Measurements from ENCODE around the gene MAP2K3. TPM values are rescaled to one million over a fixed set of nuclear protein-coding genes. Genes with fewer than 3 reads are reported as not detected.

Gene MAP2K3
- total RNA-seq, 4 donors from 2014 or later = 3.3 to 37.0 (median 12.5) TPM

DNA sequence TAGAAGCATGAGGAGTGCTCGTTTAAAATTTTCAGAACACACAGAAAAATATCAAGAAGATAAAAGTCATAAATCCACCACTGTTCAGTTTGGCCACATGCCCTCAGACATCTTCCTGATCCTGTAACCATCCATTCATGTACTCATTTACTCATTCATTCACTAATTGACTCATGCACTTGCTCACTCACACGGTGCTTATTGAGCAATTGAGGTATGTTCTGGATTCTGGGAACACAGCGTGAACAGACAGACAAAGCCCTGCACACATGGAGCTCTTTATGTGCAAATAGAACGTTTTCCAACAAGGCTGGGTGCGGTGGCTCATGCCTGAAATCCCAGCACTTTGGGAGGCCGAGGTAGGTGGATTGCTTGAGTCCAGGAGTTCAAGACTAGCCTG lies 21.1 kb upstream of the MAP2K3 start:
- no peak for TF ChIP-seq POLR2A (IDR thresholded peaks at IDR 0.05)
- TF ChIP-seq, protein P1, sequence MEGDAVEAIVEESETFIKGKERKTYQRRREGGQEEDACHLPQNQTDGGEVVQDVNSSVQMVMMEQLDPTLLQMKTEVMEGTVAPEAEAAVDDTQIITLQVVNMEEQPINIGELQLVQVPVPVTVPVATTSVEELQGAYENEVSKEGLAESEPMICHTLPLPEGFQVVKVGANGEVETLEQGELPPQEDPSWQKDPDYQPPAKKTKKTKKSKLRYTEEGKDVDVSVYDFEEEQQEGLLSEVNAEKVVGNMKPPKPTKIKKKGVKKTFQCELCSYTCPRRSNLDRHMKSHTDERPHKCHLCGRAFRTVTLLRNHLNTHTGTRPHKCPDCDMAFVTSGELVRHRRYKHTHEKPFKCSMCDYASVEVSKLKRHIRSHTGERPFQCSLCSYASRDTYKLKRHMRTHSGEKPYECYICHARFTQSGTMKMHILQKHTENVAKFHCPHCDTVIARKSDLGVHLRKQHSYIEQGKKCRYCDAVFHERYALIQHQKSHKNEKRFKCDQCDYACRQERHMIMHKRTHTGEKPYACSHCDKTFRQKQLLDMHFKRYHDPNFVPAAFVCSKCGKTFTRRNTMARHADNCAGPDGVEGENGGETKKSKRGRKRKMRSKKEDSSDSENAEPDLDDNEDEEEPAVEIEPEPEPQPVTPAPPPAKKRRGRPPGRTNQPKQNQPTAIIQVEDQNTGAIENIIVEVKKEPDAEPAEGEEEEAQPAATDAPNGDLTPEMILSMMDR (IDR thresholded peaks at IDR 0.05) = no peak
- Histone ChIP-seq H3K27me3 (no peaks in the 10 kb centered on the region), H3K27ac (no peak overlapping the region), H3K4me1 (no peaks in the 10 kb centered on the region), H3K4me3 (no peak overlapping the region), H3K9me3 (no peaks in the 10 kb centered on the region), H3K36me3 (no peaks in the 10 kb centered on the region)
- no peak for DNase-seq
- intact Hi-C loops (cut with DNase I; ENCODE audit: low total_unique reads) = no loop called here

DNA sequence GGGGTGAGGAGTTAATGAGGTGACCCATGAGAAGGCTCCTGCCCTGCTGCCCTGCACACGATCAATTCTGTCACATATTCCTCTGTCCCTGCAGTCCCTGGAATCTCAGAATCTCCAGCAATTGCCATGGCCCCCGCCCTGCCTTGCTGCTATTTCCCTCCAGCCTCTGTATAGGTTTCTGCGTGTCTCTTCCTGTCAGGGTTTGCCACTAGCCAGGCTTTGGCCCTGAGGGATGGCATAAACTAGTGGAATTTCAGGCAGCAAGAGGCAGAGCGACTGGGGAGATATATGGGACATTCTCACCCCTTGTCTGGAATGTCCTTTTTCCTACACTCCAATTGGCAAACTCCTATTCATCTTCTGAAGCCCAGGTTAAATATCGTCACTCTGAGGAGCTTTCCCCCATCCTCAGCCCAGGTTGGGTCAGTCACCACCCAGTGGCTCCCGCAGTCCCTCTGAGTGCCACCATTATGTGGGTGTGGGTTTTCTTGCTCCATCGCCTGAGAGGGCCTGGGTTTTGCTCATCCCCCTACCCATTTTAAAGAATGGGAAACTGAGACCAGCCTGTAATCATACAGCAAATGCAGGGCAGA lies 15.8 kb upstream of the MAP2K3 start:
- no peak overlapping the region for H3K4me3 ChIP-seq
- H3K27me3 ChIP-seq = no peaks in the 10 kb centered on the region
- H3K36me3 ChIP-seq = no peaks in the 10 kb centered on the region
- no peaks in the 10 kb centered on the region for H3K9me3 ChIP-seq
- DNase-seq = no peak
- H3K27ac ChIP-seq = no peak overlapping the region
- no peaks in the 10 kb centered on the region for H3K4me1 ChIP-seq
- TF ChIP-seq, protein P1 (IDR thresholded peaks at IDR 0.05) = no peak
- no peak for TF ChIP-seq POLR2A (IDR thresholded peaks at IDR 0.05)
- intact Hi-C loops (cut with DNase I; ENCODE audit: low total_unique reads) = no loop called here

DNA sequence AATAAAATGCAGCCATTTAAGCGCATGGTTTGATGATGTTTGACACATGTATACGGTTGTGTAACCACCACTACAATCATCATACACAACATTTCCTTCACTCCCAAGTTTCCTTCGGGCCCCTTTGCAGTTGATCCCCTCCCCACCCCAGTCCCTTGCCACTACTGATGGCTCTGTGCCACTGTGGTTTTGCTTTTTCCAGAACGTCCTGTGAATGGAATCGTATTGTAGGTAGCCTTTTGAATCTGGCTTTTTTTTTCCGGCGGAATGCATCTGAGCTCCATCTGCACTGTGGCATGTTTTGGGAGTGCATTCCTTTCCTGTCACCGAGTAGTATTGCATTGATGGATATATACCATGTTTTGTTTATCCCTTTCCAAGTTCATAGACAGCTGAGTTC lies 15.1 kb upstream of the MAP2K3 start:
- no peak for DNase-seq
- Histone ChIP-seq H3K4me1 (no peaks in the 10 kb centered on the region), H3K4me3 (no peak overlapping the region), H3K36me3 (no peaks in the 10 kb centered on the region), H3K27ac (no peak overlapping the region), H3K9me3 (no peaks in the 10 kb centered on the region), H3K27me3 (no peaks in the 10 kb centered on the region)
- intact Hi-C loops (cut with DNase I; ENCODE audit: low total_unique reads) = no loop called here
- TF ChIP-seq POLR2A (IDR thresholded peaks at IDR 0.05) = no peak
- TF ChIP-seq, protein P1 (IDR thresholded peaks at IDR 0.05) = no peak

DNA sequence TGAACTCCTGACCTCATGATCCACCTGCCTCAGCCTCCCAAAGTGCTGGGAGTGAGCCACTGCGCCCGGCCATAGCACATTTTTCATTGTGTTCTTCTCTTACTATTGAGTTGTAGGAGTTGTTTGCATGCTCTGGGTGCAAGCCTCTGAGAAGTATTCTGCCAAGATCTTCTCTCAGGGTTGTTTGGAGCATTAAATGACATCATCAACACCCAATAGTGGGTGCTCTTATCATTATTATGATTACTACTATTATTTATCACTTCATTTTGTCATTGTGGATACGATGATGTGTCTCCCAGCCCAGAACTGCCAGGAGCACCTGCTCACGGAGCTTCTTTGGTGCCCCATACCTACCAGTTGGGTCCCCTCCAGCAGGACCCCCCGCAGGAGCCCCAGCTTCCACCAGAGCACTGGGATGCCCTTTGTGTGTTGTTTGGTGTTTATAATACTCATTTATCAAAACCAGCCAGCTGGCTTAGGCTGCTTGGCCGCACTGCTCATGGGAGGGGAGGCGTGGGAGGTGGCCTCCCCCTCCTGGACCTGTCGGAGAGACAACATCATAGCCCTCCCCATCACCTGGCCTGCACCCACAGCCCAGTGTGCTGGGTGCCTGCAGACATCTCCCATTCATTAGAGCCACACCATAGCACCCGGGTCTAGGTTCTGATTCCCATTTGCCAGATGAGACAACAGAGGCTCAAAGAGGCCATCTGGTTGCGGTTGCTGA lies 12.9 kb upstream of the MAP2K3 start:
- TF ChIP-seq, protein P1 (IDR thresholded peaks at IDR 0.05) = no peak
- no peak for TF ChIP-seq POLR2A (IDR thresholded peaks at IDR 0.05)
- H3K27me3 ChIP-seq = no peaks in the 10 kb centered on the region
- intact Hi-C loops (cut with DNase I; ENCODE audit: low total_unique reads) = loop anchor here (10.0 kb wide), 1 partner anchor 147 kb away; the partner anchor contains the start of gene DHRS7B
- H3K4me1 ChIP-seq = peaks cover 0 to 7% of the 10 kb centered on the region in 2 donors
- no peaks in the 10 kb centered on the region for H3K36me3 ChIP-seq
- DNase-seq = no peak
- no peaks in the 10 kb centered on the region for H3K9me3 ChIP-seq
- no peak overlapping the region for H3K4me3 ChIP-seq
- no peak overlapping the region for H3K27ac ChIP-seq

DNA sequence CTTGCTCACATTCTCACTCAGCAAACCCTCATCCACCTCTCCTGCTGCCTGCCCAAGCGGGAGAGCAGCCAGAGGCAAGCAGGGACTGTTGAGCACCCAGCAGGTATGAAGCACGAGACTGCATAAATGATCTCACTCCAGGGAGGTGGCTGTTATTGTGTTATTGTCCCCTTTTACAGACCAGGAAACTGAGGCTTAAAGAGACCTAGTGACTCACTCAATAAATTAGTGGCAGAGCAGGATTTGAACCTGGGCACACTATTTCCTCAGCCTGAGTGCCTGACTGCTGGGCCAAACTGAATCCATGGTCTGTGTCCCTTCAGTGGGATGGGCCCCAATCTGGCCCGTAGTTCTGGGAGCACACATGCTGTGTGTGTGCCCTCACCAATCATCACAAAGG lies 12.3 kb upstream of the MAP2K3 start:
- no peak overlapping the region for H3K4me3 ChIP-seq
- H3K36me3 ChIP-seq = no peaks in the 10 kb centered on the region
- DNase-seq = no peak
- no peaks in the 10 kb centered on the region for H3K27me3 ChIP-seq
- H3K9me3 ChIP-seq = no peaks in the 10 kb centered on the region
- intact Hi-C loops (cut with DNase I; ENCODE audit: low total_unique reads) = loop anchor here (10.0 kb wide), 1 partner anchor 147 kb away; the partner anchor contains the start of gene DHRS7B
- no peak overlapping the region for H3K27ac ChIP-seq
- TF ChIP-seq, protein P1 (IDR thresholded peaks at IDR 0.05) = no peak
- TF ChIP-seq POLR2A (IDR thresholded peaks at IDR 0.05) = no peak
- peaks cover 0 to 8% of the 10 kb centered on the region in 2 donors for H3K4me1 ChIP-seq
